DMS 273 treated with DMSO at 0.1 percent for 48 hours (cell line): ENCODE measurements around the gene MAT2B.

Experiments used
- DNase-seq: peaks from one replicate; lab custom pipeline; 2025; lab: John Stamatoyannopoulos, UW

The MAT2B gene

GRCh38 chr5:163551156-163551555 is 45.7 kb downstream of the MAT2B start:
- no peak for DNase-seq

DNA sequence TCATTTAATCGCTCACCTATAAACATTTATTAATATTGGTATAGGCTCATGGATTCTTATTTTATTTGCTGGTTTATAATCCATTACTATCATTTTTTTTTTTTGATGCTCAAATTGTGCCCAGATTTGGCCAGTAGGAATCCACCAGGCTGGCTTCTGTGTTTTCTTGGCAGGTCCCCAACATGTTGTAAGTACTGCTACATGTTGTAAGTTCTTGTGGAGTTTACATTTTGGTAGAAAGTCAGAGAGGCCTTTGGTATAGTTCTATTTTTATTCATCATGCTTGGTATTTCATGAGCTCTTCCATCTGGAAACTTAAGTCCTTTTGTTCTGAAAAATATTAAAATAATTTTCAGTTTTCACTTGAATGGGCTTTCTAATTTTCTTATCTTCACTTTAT is 47.1 kb downstream of the MAT2B start:
- no peak for DNase-seq

DNA sequence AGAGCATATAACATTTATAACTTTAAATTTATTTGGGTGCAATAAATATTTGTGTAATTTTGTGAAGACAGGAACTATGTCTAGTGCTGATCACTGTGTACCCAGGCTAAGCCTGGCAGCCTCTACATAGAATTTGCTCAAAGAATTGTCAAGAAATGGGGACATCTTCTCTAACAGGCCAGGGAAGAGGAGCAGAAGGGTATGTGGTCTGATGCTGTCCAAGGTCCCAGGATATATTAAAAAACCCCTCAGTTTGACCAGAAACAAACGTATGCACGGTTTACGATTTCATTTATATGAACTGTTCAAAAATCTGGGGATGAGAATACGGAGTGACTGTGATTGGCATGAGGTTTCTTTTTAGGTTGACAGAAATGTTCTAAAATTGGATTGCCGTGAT is 55.9 kb downstream of the MAT2B start:
- DNase-seq = no peak

GRCh38 chr5:163562071-163562470 is 56.7 kb downstream of the MAT2B start:
- no peak for DNase-seq

- no peak for DNase-seq
Measured at GRCh38 chr5:163563112-163563511, 57.7 kb downstream of the MAT2B start.

- DNase-seq = no peak
Measured at GRCh38 chr5:163563880-163564279, 58.5 kb downstream of the MAT2B start.

DNA sequence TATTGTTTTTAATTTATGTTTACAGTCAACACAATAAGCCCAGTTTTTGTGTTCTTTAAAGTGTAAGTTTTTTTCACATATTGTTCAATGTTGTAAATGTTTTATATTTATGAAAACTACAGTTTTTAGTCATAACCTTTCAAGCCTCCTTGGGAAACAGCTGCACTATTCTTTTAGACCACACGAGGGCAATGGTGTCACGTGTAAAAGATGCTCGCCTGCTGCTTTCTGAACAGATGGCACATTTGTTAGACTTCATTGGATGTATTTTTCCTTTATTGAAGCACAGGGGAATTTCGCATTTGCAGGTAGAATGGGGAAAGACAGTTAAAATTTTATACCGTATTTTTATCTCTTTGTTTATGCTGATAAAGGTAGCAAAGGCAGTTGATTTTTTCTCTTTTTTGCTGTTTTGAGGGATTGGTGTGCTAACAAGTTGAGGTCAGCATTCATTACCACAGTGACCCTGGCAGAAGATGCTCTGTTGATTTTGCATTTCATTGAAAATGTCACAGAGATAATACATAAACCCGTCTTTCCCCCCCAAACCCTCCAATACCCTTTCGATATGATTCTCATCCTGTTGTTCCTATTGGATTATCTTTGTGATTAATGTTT is 59.0 kb downstream of the MAT2B start:
- DNase-seq = peak; percentile 31

GRCh38 chr5:163565492-163565891 is 60.1 kb downstream of the MAT2B start:
- no peak for DNase-seq

DNA sequence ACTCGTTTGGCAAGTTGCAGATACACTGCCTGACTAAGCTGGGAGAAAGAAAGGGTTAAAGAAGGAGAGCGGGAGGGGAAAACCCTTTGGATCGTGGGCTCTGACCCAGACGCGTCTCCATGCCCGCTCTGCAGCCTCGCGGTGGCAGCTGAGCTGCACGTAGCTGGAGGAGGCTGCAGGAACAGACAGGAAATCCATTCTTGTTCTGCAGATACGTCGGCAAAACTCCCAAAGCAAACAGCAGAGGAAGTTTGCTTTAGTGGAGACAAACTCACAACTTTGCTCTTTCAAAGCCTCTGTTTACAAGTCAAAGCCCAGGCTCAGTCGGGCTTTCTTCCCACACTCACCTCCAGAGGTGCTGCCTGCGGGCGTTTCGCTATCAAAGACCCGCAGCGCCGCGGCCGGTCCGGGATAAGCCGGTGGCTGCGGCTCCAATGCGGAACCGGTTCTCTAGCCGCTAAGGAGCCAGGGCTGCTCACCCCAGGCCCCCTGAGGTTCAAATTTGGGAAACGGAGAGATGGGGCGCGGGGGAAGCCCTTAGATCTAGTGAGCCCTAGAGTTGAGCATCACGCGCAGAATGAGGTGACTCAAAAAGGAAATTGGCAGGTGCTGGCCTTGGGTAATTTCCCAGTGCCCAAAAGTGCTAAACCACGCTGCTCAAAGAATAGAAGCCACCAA is 60.7 kb downstream of the MAT2B start:
- no peak for DNase-seq

- no peak for DNase-seq
Measured at GRCh38 chr5:163566678-163567077, 61.3 kb downstream of the MAT2B start.

- DNase-seq = no peak
Measured at GRCh38 chr5:163567811-163568210, 62.4 kb downstream of the MAT2B start.
